K562 (cell line): ENCODE measurements around the gene CCDC148. TPM values are rescaled to one million over a fixed set of nuclear protein-coding genes. Genes with fewer than 3 reads are reported as not detected.
A peak's percentile ranks its signal among the peaks of the same experiment; 100 is the strongest.

Experiments used
- ARID2 ChIP-seq: fragments of 450-650 bp; IDR thresholded peaks from 2 replicates; pipeline ENCODE4 v1.6.1; 2017; ENCODE audit warnings: antibody characterized with exemption, mild to moderate bottlenecking
- GTF2B ChIP-seq: IDR thresholded peaks from 2 replicates; pipeline ENCODE4 v1.6.1; 2011; ENCODE audit not compliant: insufficient read length; ENCODE audit errors: extremely low read depth
- HDAC1 ChIP-seq, 2 experiments: fragments of 450-650 bp; IDR thresholded peaks; 2 replicates each; pipeline ENCODE4 v1.6.1; 2016 to 2017; ENCODE audit warnings: inconsistent platforms in 1 of 2, mild to moderate bottlenecking in 1 of 2, moderate library complexity in 1 of 2
- HMGXB4 ChIP-seq: sonication (generic); formaldehyde crosslinking; IDR thresholded peaks from 2 replicates; pipeline ENCODE4 v1.8.1; 2023; ENCODE audit warnings: mild to moderate bottlenecking, missing genetic modification reagents
- KDM2B ChIP-seq: fragments of 250-450 bp; sonication (Bioruptor Pico); IDR thresholded peaks from 2 replicates; pipeline ENCODE4 v1.8.0; 2021; ENCODE audit warnings: mild to moderate bottlenecking, moderate library complexity
- REST ChIP-seq, 2 experiments: fragments of 450-650 bp; formaldehyde crosslinking in 1 of 2; IDR thresholded peaks; 2 replicates each; pipeline versions ENCODE4 v1.4.0 to v1.6.1; 2014 to 2020; ENCODE audit warnings: mild to moderate bottlenecking in 2 of 2, borderline replicate concordance in 1 of 2, low read depth in 1 of 2
- polyA plus RNA-seq, 8 experiments: library from polyadenylated mRNA; depleted of rRNA in 4 of 8; stranded (reverse) in 5 of 8; unstranded in 3 of 8; fragments of >200 nt; fragmentation: Nextera tagmentation in 2 of 8; fragmentation: Illumina TruSeq in 1 of 8; extraction: Ambion mirVana in 2 of 8; extraction: Trizol in 1 of 8; gene quantifications; 2 replicates each; pipeline versions ENCODE4 v1.2.1 to v1.2.3, GENCODE V29; 2011 to 2014; ENCODE audit warnings: inconsistent platforms in 1 of 8, missing spikeins in 1 of 8
- total RNA-seq, 7 experiments: library from RNA; depleted of rRNA in 6 of 7; stranded (reverse); fragments of >200 nt in 6 of 7; fragmentation: Illumina TruSeq in 2 of 7; extraction: Trizol in 2 of 7; gene quantifications; 2 replicates each; pipeline versions ENCODE4 v1.2.1 to v1.2.3, GENCODE V29; 2011 to 2021; ENCODE audit warnings: low replicate concordance in 1 of 7

Gene CCDC148
- total and polyA plus RNA-seq, 9 of the 15 experiments (the other 6 are each of a cell fraction or from before 2014, with no cell fraction given) = 0.10 to 1.4 (median 0.65) TPM

- TF ChIP-seq REST (IDR thresholded peaks at IDR 0.05; ENCODE audit: borderline replicate concordance) (no peak), REST (CRISPR knock-in tag; IDR thresholded peaks at IDR 0.05; ENCODE audit: low read depth) (0 out of 2 replicates have a peak, but pooled peaks have one; percentile 11), KDM2B (CRISPR knock-in tag) (peak; percentile 71), GTF2B (no peak), ARID2 (no peak), HMGXB4 (CRISPR knock-in tag) (peak; percentile 52; the same call in 1 of the 2 replicates), HDAC1 (IDR thresholded peaks at IDR 0.05) (peak in 1 of 2 experiments; percentile 64; a peak in 2 of 4 replicates)
These were observed 1.5 kb upstream of the CCDC148 start (continued) for GRCh38 chr2:158457826-158458616.
